Measurements from ENCODE around the gene PRKCQ.

DNA sequence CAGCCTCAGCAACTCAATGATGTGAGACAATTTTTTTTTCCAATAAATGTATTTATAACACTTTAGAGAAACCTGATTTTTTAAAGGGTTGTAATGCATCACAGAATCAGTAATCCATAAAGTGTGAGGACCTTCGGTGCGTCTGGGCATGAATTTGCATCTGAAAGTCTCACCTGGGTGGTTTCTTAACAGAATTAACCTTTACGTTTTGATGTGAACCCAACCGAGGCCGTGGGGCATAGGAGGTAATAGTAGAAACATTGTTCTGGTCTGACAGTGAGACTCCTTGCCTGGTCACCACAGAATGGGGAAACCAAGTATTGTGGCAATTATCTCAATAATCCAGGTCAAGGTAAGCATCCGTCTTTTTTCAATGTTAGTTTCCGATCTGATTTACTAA is 114.6 kb downstream of the PRKCQ start:
- TF ChIP-seq, protein P1, sequence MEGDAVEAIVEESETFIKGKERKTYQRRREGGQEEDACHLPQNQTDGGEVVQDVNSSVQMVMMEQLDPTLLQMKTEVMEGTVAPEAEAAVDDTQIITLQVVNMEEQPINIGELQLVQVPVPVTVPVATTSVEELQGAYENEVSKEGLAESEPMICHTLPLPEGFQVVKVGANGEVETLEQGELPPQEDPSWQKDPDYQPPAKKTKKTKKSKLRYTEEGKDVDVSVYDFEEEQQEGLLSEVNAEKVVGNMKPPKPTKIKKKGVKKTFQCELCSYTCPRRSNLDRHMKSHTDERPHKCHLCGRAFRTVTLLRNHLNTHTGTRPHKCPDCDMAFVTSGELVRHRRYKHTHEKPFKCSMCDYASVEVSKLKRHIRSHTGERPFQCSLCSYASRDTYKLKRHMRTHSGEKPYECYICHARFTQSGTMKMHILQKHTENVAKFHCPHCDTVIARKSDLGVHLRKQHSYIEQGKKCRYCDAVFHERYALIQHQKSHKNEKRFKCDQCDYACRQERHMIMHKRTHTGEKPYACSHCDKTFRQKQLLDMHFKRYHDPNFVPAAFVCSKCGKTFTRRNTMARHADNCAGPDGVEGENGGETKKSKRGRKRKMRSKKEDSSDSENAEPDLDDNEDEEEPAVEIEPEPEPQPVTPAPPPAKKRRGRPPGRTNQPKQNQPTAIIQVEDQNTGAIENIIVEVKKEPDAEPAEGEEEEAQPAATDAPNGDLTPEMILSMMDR (conservative IDR thresholded peaks at IDR 0.05) = no peak
- TF ChIP-seq EZH2 (IDR thresholded peaks at IDR 0.05; ENCODE audit: low read depth) = no peak
